DOHH2 (cell line): ENCODE results near the gene USO1.
A peak's percentile ranks its signal among the peaks of the same experiment; 100 is the strongest.
"Not testable (repeated sequence)": the region's sequence is repeated elsewhere in the genome, so short reads cannot be mapped to it uniquely, and the experiment has no call there.

Experiments
- H3F3A ChIP-seq: fragments of 200-600 bp; sonication (generic), shearing (Covaris generic); 2 replicates; pipeline ENCODE4 v1.6.0; 2016; ENCODE audit warnings: antibody characterized with exemption, mild to moderate bottlenecking; ENCODE audit not compliant: control insufficient read depth, insufficient read depth
- H3K27ac ChIP-seq: fragments of 200-600 bp; sonication (generic); 2 replicates; pipeline ENCODE4 v1.5.1; 2014; ENCODE audit warnings: low read depth, mild to moderate bottlenecking, low read length, moderate library complexity
- H3K27me3 ChIP-seq: fragments of 200-600 bp; sonication (generic); 2 replicates; pipeline ENCODE4 v1.6.1; 2014; ENCODE audit warnings: mild to moderate bottlenecking, low read length, mixed read lengths; ENCODE audit not compliant: control insufficient read depth
- H3K36me3 ChIP-seq: fragments of 200-600 bp; sonication (generic); 2 replicates; pipeline ENCODE4 v1.6.1; 2014; ENCODE audit warnings: mild to moderate bottlenecking, low read length, moderate library complexity, mixed read lengths; ENCODE audit not compliant: control insufficient read depth
- H3K4me1 ChIP-seq: fragments of 200-600 bp; sonication (generic); 2 replicates; pipeline ENCODE4 v1.6.1; 2014; ENCODE audit warnings: mild to moderate bottlenecking, low read length, mixed read lengths; ENCODE audit not compliant: control insufficient read depth
- H3K4me2 ChIP-seq: fragments of 200-600 bp; sonication (generic); 2 replicates; pipeline ENCODE4 v1.6.0; 2014; ENCODE audit warnings: mild to moderate bottlenecking, low read length, moderate library complexity
- H3K4me3 ChIP-seq: fragments of 200-600 bp; sonication (generic); 2 replicates; pipeline ENCODE4 v1.5.1; 2014; ENCODE audit warnings: mild to moderate bottlenecking, low read length, mixed read lengths
- H3K79me2 ChIP-seq: fragments of 200-600 bp; sonication (generic); 2 replicates; pipeline ENCODE4 v1.6.1; 2014; ENCODE audit warnings: mild to moderate bottlenecking, low read length, mixed read lengths; ENCODE audit not compliant: control insufficient read depth
- H3K9me2 ChIP-seq: fragments of 200-600 bp; sonication (generic); replicated peaks from 2 replicates; pipeline ENCODE4 v1.6.1; 2014; ENCODE audit warnings: mild to moderate bottlenecking, low read length, mixed read lengths; ENCODE audit not compliant: control insufficient read depth
- H3K9me3 ChIP-seq: fragments of 200-600 bp; sonication (generic); 2 replicates; pipeline ENCODE4 v1.6.1; 2014; ENCODE audit warnings: antibody characterized with exemption, low read length, mixed read lengths; ENCODE audit not compliant: control insufficient read depth, insufficient read depth
- H4K20me1 ChIP-seq: fragments of 200-600 bp; sonication (generic); 2 replicates; pipeline ENCODE4 v1.6.0; 2014; ENCODE audit warnings: low read depth, mild to moderate bottlenecking, antibody characterized with exemption, low read length, moderate library complexity; ENCODE audit not compliant: control insufficient read depth, insufficient read depth
- CTCF ChIP-seq: fragments of 200-600 bp; sonication (generic); IDR thresholded peaks from one replicate; pipeline ENCODE4 v1.5.1; 2014; ENCODE audit warnings: antibody characterized with exemption, mild to moderate bottlenecking, low read depth, low read length; ENCODE audit not compliant: poor library complexity, severe bottlenecking
- EZH2phosphoT487 ChIP-seq: fragments of 200-600 bp; sonication (generic); IDR thresholded peaks from 2 replicates; pipeline ENCODE4 v1.6.1; 2017; ENCODE audit warnings: borderline replicate concordance, mild to moderate bottlenecking, antibody characterized with exemption, low read length, moderate library complexity, mixed read lengths

Gene USO1

GRCh38 chr4:75724867-75725724, 719 bp downstream of the USO1 start:
- H3K9me3 ChIP-seq: no peaks in the 10 kb centered on the region
- H4K20me1 ChIP-seq: no peaks in the 10 kb centered on the region; the same call in 1 of the 2 replicates
- peak overlapping the region; percentile 91 for H3K4me3 ChIP-seq
- no peak for TF ChIP-seq EZH2phosphoT487
- no peak for TF ChIP-seq CTCF
- peaks cover 30% of the 10 kb centered on the region for H3K4me1 ChIP-seq
- no peaks in the 10 kb centered on the region for H3K27me3 ChIP-seq
- no peaks in the 10 kb centered on the region for H3F3A ChIP-seq
- H3K36me3 ChIP-seq: peaks cover 4% of the 10 kb centered on the region; the same call in 1 of the 2 replicates
- peaks cover 61% of the 10 kb centered on the region for H3K79me2 ChIP-seq
- H3K27ac ChIP-seq: peak overlapping the region; percentile 40
- no peaks in the 10 kb centered on the region for H3K9me2 ChIP-seq
- peak overlapping the region; percentile 72 for H3K4me2 ChIP-seq

GRCh38 chr4:75725942-75726538, 1.7 kb downstream of the USO1 start:
- not testable (repeated sequence) for H3K9me2 ChIP-seq, H3K36me3 ChIP-seq, H3K9me3 ChIP-seq, H3F3A ChIP-seq, H4K20me1 ChIP-seq, H3K27ac ChIP-seq, H3K27me3 ChIP-seq
- peak overlapping the region; percentile 91 for H3K4me3 ChIP-seq
- peaks cover 30% of the 10 kb centered on the region for H3K4me1 ChIP-seq
- H3K79me2 ChIP-seq: peaks cover 69% of the 10 kb centered on the region
- peak overlapping the region; percentile 72 for H3K4me2 ChIP-seq

DNA sequence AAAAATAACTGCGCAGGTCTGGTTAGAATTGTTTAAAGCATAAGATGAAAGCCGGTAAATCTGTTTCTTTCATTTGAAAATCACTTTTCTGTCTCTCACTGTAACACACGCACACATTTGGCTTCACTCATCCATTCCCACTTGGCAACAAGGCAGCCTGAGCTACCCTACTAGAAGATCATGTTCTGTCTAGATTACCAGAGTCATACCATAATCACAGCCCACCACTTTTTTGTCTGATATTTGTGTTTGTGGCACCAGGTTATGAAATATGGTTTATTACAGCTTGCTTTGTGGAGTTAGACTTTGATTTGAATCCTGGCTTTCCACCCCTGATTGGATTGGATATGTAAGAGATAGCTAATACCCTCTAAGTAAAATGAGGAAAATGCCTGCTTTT, 2.2 kb downstream of the USO1 start:
- Histone ChIP-seq H3K4me2 (peak overlapping the region; percentile 72), H3K79me2 (peaks cover 70% of the 10 kb centered on the region), H3K4me1 (peaks cover 30% of the 10 kb centered on the region), H3K27me3 (no peaks in the 10 kb centered on the region), H3K36me3 (peaks cover 4% of the 10 kb centered on the region; the same call in 1 of the 2 replicates), H3K9me2 (no peaks in the 10 kb centered on the region), H3K9me3 (no peaks in the 10 kb centered on the region), H3F3A (no peaks in the 10 kb centered on the region), H3K27ac (no peak overlapping the region), H4K20me1 (no peaks in the 10 kb centered on the region; the same call in 1 of the 2 replicates), H3K4me3 (peak overlapping the region; percentile 29)
- no peak for TF ChIP-seq CTCF
- TF ChIP-seq EZH2phosphoT487: no peak

GRCh38 chr4:75727073-75727472, 2.7 kb downstream of the USO1 start:
- H3K36me3 ChIP-seq: peaks cover 4% of the 10 kb centered on the region; the same call in 1 of the 2 replicates
- no peaks in the 10 kb centered on the region for H3K9me3 ChIP-seq
- H3F3A ChIP-seq: no peaks in the 10 kb centered on the region
- TF ChIP-seq EZH2phosphoT487 (no peak), CTCF (no peak)
- H3K27ac ChIP-seq: no peak overlapping the region
- peak overlapping the region; percentile 29; the same call in 1 of the 2 replicates for H3K4me3 ChIP-seq
- no peaks in the 10 kb centered on the region for H3K9me2 ChIP-seq
- peak overlapping the region; percentile 72 for H3K4me2 ChIP-seq
- H3K4me1 ChIP-seq: peaks cover 30% of the 10 kb centered on the region
- H3K27me3 ChIP-seq: no peaks in the 10 kb centered on the region
- H4K20me1 ChIP-seq: no peaks in the 10 kb centered on the region; the same call in 1 of the 2 replicates
- peaks cover 75% of the 10 kb centered on the region for H3K79me2 ChIP-seq
